Natural killer cell (primary cell): ENCODE measurements around the gene GALNS. TPM values are rescaled to one million over a fixed set of nuclear protein-coding genes. Genes with fewer than 3 reads are reported as not detected.

Source experiments
- ATAC-seq, 3 donors: fragments of 150-1000 bp in 2 of 3; fragments of 200-7000 bp in 1 of 3; cut with Tn5 transposase; 1 replicate in 1 of 3; 2 replicates in 2 of 3; pipeline ENCODE4 v1.10.0; 2021; ENCODE audit warnings: mild to moderate bottlenecking in 2 of 3, moderate library complexity in 2 of 3
- DNase-seq, 2 donors: peaks; one replicate each; pipeline versions ENCODE4 v3.0.0 to v3.0.0-alpha.2; 2013 to 2021; ENCODE audit warnings: mixed read lengths in 1 of 2
- H3K27ac ChIP-seq: one replicate; pipeline ENCODE4 v1.5.1; 2013; ENCODE audit warnings: mild to moderate bottlenecking, low read length
- H3K27me3 ChIP-seq: one replicate; pipeline ENCODE4 v1.6.1; 2013; ENCODE audit warnings: low read length; ENCODE audit not compliant: control insufficient read depth, insufficient read depth
- H3K36me3 ChIP-seq: one replicate; pipeline ENCODE4 v1.6.1; 2013; ENCODE audit warnings: low read length; ENCODE audit not compliant: control insufficient read depth, insufficient read depth
- H3K4me1 ChIP-seq: one replicate; pipeline ENCODE4 v1.6.1; 2013; ENCODE audit warnings: low read length; ENCODE audit not compliant: control insufficient read depth, insufficient read depth
- H3K4me3 ChIP-seq: one replicate; pipeline ENCODE4 v1.5.1; 2013; ENCODE audit warnings: low read length
- H3K9me3 ChIP-seq: one replicate; pipeline ENCODE4 v1.6.1; 2013; ENCODE audit warnings: low read length; ENCODE audit not compliant: control insufficient read depth, insufficient read depth
- H3K27ac Mint-ChIP-seq, 2 donors: one replicate each; pipeline ENCODE4 v1.8.0; 2022; ENCODE audit warnings: mild to moderate bottlenecking in 2 of 2, mixed read lengths in 2 of 2, moderate library complexity in 1 of 2
- H3K27me3 Mint-ChIP-seq, 2 donors: one replicate each; pipeline ENCODE4 v1.8.0; 2022; ENCODE audit warnings: low read depth in 2 of 2, mixed read lengths in 2 of 2
- H3K36me3 Mint-ChIP-seq: one replicate; pipeline ENCODE4 v1.8.0; 2022; ENCODE audit warnings: mixed read lengths
- H3K4me1 Mint-ChIP-seq, 2 donors: one replicate each; pipeline ENCODE4 v1.8.0; 2022; ENCODE audit warnings: mixed read lengths in 2 of 2
- H3K4me3 Mint-ChIP-seq: one replicate; pipeline ENCODE4 v1.8.0; 2022; ENCODE audit warnings: mild to moderate bottlenecking, moderate library complexity, mixed read lengths
- H3K9me3 Mint-ChIP-seq, 2 donors: one replicate each; pipeline ENCODE4 v1.8.0; 2022; ENCODE audit warnings: mixed read lengths in 2 of 2
- CTCF ChIP-seq: fragments of 200-600 bp; IDR thresholded peaks from one replicate; pipeline ENCODE4 v1.8.0; 2022; ENCODE audit warnings: antibody characterized with exemption
- WGBS: methylation state at CpG from one replicate; pipeline ENCODE4 v1.1.7; 2013; ENCODE audit warnings: missing lambda C conversion rate; ENCODE audit not compliant: insufficient coverage; 5-methylcytosine and 5-hydroxymethylcytosine counted together
- intact Hi-C: fragments of 100-400 bp; cut with micrococcal nuclease; formaldehyde crosslinking; loops from one replicate; pipeline ENCODE4 v1.14.2; 2022
- total RNA-seq, 4 donors: library from RNA; stranded (reverse); fragments of 120-200 nt in 1 of 4; gene quantifications; one replicate each; pipeline versions ENCODE4 v1.2.3 to v1.2.4, GENCODE V29; 2013 to 2022

GALNS gene
- total RNA-seq, 3 donors from 2014 or later (not counting 1 experiment from before 2014, with no cell fraction given) = 58.1 to 75.8 (median 65.7) TPM

- intact Hi-C loops = no loop called here
- Mint-ChIP-seq H3K9me3 (no peaks in the 10 kb centered on the region), H3K36me3 (no peaks in the 10 kb centered on the region), H3K27ac (no peak overlapping the region), H3K4me1 (no peaks in the 10 kb centered on the region), H3K4me3 (no peak overlapping the region), H3K27me3 (no peaks in the 10 kb centered on the region)
- no peaks in the 10 kb centered on the region for H3K27me3 ChIP-seq
- no peak overlapping the region for H3K27ac ChIP-seq
- no peak overlapping the region for H3K4me3 ChIP-seq
- no peaks in the 10 kb centered on the region for H3K9me3 ChIP-seq
- no peaks in the 10 kb centered on the region for H3K4me1 ChIP-seq
- 94% methylated on average over 13 of the region's 13 CpGs for WGBS
- no peak for DNase-seq
- ATAC-seq = no peak
- no peak for TF ChIP-seq CTCF
- peaks cover 6% of the 10 kb centered on the region for H3K36me3 ChIP-seq
Observed at GRCh38 chr16:88831838-88832237, 24.9 kb downstream of the GALNS start.

GRCh38 chr16:88830783-88831182, 26.0 kb downstream of the GALNS start:
- Histone ChIP-seq H3K27ac (no peak overlapping the region), H3K9me3 (no peaks in the 10 kb centered on the region), H3K4me3 (no peak overlapping the region), H3K27me3 (no peaks in the 10 kb centered on the region), H3K4me1 (no peaks in the 10 kb centered on the region), H3K36me3 (peaks cover 6% of the 10 kb centered on the region)
- 93% methylated on average over 14 of the region's 14 CpGs for WGBS
- DNase-seq (no peak), ATAC-seq (no peak)
- intact Hi-C loops = no loop called here
- no peaks in the 10 kb centered on the region for H3K4me1 Mint-ChIP-seq
- no peaks in the 10 kb centered on the region for H3K36me3 Mint-ChIP-seq
- TF ChIP-seq CTCF = no peak
- H3K4me3 Mint-ChIP-seq = no peak overlapping the region
- no peak overlapping the region for H3K27ac Mint-ChIP-seq
- H3K9me3 Mint-ChIP-seq = no peaks in the 10 kb centered on the region
- no peaks in the 10 kb centered on the region for H3K27me3 Mint-ChIP-seq

DNA sequence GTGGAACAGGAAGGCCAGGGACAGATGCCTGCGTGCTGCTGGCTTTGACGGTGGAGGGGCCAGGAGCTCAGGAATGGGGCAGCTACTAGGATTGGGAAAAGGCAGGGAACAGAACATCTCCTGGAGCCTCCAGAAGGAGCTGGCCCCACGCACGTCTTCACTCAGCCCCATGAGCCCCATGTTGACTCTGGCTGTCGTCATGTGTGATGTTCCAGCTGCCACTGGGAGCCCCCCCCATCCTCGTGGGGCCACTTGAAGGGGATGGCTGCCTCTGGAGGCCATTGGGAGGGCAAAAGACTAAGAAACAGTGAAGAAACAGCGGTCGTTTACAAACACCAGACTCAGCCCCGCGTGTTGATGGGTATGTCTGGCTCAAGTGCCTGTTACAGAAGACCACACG, 26.5 kb downstream of the GALNS start:
- Histone ChIP-seq H3K4me1 (no peaks in the 10 kb centered on the region), H3K27ac (no peak overlapping the region), H3K4me3 (no peak overlapping the region), H3K36me3 (peaks cover 6% of the 10 kb centered on the region), H3K27me3 (no peaks in the 10 kb centered on the region), H3K9me3 (no peaks in the 10 kb centered on the region)
- Mint-ChIP-seq H3K9me3 (no peaks in the 10 kb centered on the region), H3K27me3 (no peaks in the 10 kb centered on the region), H3K27ac (no peak overlapping the region), H3K36me3 (no peaks in the 10 kb centered on the region), H3K4me3 (no peak overlapping the region), H3K4me1 (no peaks in the 10 kb centered on the region)
- TF ChIP-seq CTCF = no peak
- WGBS = 89% methylated on average over 11 of the region's 11 CpGs
- intact Hi-C loops = no loop called here
- no peak for ATAC-seq
- DNase-seq = no peak

DNA sequence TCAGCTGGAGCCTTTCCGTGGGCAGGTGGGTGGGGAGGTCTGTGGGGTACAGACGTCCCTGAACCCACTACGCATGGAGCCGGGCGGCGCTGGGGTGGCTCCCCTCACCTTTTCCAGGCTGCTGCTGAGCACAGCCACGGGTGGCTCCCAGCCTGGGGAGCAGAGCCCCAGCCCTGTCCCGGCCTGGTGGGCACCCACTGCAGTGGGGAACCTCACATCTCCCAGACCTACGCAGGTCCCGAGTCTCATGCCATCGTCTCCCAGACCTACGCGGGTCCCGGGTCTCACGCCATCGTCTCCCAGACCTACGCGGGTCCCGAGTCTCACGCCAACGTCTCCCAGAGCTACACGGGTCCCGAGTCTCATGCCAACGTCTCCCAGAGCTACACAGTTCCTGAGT, 28.0 kb downstream of the GALNS start:
- no peaks in the 10 kb centered on the region for H3K27me3 Mint-ChIP-seq
- ATAC-seq (no peak), DNase-seq (no peak)
- intact Hi-C loops = no loop called here
- peaks cover 3% of the 10 kb centered on the region for H3K36me3 ChIP-seq
- H3K27ac ChIP-seq = no peak overlapping the region
- TF ChIP-seq CTCF = no peak
- no peak overlapping the region for H3K27ac Mint-ChIP-seq
- no peak overlapping the region for H3K4me3 Mint-ChIP-seq
- no peaks in the 10 kb centered on the region for H3K36me3 Mint-ChIP-seq
- H3K9me3 Mint-ChIP-seq = no peaks in the 10 kb centered on the region
- H3K4me1 ChIP-seq = no peaks in the 10 kb centered on the region
- 91% methylated on average over 24 of the region's 24 CpGs for WGBS
- H3K4me1 Mint-ChIP-seq = no peaks in the 10 kb centered on the region
- no peak overlapping the region for H3K4me3 ChIP-seq
- H3K9me3 ChIP-seq = no peaks in the 10 kb centered on the region
- no peaks in the 10 kb centered on the region for H3K27me3 ChIP-seq
